ENCODE measurements around the gene PGAM1.
"Not testable (repeated sequence)": the region's sequence is repeated elsewhere in the genome, so short reads cannot be mapped to it uniquely, and the experiment has no call there.

The PGAM1 gene

GRCh38 chr10:97407952-97408248 is 18.1 kb upstream of the PGAM1 start:
- DNase-seq (ENCODE audit: low read depth) = no peak

- DNase-seq (ENCODE audit: low read depth) = no peak
These were observed 17.4 kb upstream of the PGAM1 start for GRCh38 chr10:97408496-97408992.

DNA sequence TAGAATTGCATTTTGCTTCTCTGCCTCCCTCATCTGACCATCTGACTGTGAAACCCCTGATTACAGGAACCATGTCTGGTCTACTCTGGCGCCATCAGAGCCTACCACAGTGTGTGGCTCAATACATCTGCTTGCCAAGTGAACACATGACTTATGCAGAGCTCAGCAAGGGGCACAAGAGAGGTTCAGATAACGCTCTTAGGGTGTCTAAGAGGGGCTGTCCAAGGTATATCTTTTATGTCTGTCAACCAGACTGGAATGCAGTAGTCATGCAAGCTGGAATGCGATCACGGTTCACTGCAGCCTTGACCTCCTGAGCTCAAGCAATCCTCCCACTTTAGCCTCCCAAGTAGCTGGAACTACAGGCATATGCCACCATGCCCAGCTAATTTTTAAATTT is 14.6 kb upstream of the PGAM1 start:
- no peak for DNase-seq (ENCODE audit: low read depth)

- DNase-seq (ENCODE audit: low read depth) = peak; percentile 56
These were observed 13.1 kb upstream of the PGAM1 start for GRCh38 chr10:97412891-97413304.

DNA sequence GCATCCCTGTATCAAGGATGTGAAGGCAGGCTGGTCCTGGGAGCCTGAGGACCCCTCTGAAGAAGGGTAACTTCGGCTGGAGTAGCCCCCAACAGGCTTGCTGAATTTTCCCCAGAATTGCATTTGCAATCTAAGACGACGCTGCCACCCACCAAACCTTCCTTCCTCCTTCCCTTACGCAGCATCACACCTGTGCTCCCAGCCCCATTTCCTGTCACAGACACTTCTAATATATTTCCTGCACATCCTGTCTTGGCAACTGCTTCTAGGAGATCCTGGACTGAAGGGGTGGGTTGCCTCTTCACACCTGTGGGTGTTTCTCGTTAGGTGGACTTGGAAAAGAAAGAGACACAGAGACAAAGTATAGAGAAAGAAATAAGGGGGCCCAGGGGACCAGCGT is 9.4 kb upstream of the PGAM1 start:
- DNase-seq (ENCODE audit: low read depth) = no peak

DNA sequence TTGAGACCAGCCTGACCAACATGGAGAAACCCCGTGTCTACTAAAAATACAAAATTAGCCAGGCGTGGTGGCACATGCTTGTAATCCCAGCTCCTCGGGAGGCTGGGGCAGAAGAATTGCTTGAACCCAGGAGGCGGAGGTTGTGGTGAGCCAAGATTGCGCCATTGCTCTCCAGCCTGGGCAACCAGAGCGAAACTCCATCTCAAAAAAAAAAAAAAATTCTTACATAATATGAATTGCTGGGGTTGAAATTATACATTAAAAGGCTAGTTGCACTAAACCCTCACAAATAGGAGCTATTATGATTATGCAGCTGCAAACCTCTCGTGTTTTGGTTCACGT is 2.3 kb upstream of the PGAM1 start:
- DNase-seq (ENCODE audit: low read depth) = not testable (repeated sequence)

DNA sequence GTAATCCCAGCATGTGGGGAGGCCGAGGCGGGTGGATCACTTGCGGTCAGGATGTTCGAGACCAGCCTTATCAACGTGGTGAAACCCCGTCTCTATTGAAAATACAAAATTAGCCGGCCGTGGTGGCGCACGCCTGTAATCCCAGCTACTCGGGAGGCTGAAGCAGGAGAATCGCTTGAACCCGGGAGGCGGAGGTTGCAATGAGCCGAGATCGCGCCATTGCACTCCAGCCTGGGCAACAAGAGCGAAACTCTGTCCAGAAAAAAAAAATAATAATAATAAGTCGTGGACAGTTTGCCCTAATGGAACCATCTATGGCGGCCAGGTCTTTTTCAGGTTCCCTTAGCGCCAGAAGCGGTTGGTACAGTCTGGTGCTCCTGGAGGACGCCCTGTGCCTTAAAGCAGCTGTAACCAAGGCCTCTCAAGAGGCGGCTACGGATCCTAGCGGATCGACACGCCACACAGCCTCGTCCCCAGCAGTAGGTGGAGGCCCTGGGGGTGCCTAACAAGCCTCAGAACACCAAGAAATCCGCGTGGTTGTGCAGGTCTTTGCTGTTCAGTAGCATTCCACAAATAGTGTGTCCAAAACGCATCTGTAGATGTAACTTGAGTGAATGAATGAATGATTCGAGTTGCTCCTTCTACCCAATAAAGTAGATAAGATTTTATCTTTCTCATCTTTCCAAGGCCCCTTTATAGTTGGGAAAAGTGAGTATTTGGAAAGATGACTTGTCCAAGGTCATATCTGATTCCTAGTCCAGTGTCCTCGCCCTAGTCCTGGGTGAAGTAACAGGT is 982 bp downstream of the PGAM1 start:
- no peak for DNase-seq (ENCODE audit: low read depth)

DNA sequence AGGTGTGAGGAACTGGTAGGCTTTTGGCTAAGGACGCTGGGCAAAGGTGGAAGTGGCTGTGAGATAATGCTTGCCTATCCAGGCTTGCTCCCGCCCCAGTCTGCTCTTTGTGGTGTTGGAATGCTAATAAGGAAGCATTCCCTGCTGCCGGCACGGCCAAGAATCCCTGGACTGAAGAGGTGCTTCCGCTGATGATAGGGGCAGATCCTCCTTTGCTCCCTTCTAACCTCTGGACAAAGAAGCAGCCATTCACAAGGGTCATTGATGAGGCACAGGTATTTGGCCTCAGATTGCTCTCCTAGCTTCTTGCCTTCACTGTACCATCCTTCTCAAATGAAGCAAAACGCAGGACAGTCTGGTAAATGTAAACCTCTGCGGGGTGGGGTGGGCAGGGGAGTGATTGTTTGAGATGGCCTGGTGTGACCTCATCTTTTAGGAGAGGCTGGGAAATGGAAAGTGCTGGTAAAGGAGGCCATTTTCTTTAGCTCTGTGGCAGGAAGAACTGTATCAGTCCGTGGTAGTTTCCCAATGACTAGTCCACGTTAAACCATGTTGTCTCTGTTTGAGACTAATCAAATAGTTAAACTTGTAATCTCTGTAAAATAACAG is 1.7 kb downstream of the PGAM1 start:
- no peak for DNase-seq (ENCODE audit: low read depth)

- DNase-seq (ENCODE audit: low read depth) = no peak
These were observed 2.6 kb downstream of the PGAM1 start for GRCh38 chr10:97428572-97428981.

DNA sequence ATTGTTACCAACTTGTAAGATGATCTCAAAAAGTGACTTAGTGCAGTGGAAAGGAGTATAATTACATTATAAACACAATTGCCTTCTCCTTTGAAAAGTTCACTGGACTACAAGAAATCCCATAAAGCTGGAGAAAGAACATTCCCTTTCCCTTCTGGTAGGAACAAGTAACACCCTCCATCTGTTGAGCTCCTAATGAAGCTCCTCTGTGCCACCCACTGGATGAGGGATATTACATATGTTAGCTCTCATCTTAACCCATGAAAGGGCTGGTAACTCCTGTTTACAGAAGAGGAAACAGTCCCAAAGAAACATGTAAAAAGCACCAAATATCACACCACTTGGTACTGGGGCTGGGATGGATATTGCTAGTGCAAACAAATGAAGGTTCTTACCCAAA is 8.1 kb downstream of the PGAM1 start:
- DNase-seq (ENCODE audit: low read depth) = no peak

GRCh38 chr10:97434557-97434956 is 8.6 kb downstream of the PGAM1 start:
- DNase-seq (ENCODE audit: low read depth) = no peak

DNA sequence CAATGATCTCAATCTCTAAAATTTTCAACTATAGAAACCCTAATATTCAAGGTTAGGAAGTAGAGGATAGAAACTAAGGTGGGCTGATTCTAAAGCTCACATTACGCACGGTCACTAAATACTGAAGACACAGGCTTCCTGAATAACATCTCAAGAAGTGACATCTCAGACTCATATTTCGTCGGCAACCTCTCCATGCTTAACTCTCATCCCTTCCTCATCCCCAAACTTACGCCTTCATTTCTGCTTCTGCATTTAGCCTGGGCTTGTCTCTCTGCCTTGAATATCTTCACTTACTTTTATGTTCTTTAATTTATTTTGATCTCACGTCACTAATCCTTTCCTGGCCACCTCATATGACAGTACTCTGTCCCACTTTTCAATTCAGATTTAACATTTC is 9.2 kb downstream of the PGAM1 start:
- DNase-seq (ENCODE audit: low read depth) = no peak

DNA sequence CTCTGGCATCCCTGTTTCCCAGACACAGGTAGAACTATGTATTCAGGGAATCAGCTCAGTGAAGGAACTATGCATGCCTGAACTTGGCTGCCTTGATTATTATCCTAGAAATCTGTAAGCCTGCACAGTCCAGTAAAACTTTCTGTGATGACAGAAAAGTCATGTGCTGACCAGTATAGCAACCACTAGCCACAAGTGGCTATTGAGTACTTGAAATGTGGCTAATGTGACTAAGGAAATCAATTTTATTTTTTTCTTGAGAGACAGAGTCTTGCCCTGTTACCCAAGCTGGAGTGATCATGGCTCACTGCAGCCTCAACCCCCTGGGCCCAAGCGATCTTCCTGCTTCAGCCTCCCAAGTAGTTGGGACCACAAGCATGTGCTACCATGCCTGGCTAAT is 16.3 kb downstream of the PGAM1 start:
- no peak for DNase-seq (ENCODE audit: low read depth)

- no peak for DNase-seq (ENCODE audit: low read depth)
These were observed 18.2 kb downstream of the PGAM1 start for GRCh38 chr10:97444212-97444611.

GRCh38 chr10:97445357-97445721 is 19.3 kb downstream of the PGAM1 start:
- DNase-seq (ENCODE audit: low read depth) = no peak

GRCh38 chr10:97445722-97446639 is 20.0 kb downstream of the PGAM1 start, which contains the start of the genes EXOSC1 and ZDHHC16:
Gene EXOSC1 (minus strand): TSS chr10:97446006. CDS start chr10:97445985, 21 bp downstream.
Gene ZDHHC16 (plus strand): TSS chr10:97446175. CDS start chr10:97451676, 5,501 bp downstream.
- peak; percentile 88 for DNase-seq (ENCODE audit: low read depth)

GRCh38 chr10:97450828-97451227 is 24.8 kb downstream of the PGAM1 start:
- no peak for DNase-seq (ENCODE audit: low read depth)

DNA sequence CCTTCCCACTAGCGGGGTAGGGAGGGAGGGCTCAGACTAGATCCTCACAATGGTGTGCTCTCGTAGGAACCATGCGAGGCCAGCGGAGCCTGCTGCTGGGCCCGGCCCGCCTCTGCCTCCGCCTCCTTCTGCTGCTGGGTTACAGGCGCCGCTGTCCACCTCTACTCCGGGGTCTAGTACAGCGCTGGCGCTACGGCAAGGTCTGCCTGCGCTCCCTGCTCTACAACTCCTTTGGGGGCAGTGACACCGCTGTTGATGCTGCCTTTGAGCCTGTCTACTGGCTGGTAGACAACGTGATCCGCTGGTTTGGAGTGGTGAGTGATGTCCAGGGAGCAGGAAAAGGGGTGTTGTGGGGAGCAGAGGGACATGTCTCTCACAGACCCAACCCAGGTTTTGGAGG is 25.6 kb downstream of the PGAM1 start:
- DNase-seq (ENCODE audit: low read depth) = no peak

DNA sequence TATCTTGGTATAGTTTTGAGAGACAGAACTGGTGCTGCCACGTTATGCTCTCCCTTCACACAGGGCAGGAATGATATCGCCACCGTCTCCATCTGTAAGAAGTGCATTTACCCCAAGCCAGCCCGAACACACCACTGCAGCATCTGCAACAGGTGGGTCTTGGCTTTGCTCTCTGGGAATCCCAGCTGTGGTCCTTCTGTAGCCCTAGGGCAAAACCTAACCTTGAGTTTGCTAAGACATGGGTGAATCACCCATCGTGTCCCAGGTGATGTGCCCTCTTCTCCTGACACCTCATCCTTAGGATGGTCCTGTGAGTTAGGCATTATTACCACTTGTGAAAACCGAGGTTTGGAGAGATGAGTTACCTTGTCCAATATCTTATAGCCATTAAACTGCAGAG is 26.4 kb downstream of the PGAM1 start:
- no peak for DNase-seq (ENCODE audit: low read depth)

- no peak for DNase-seq (ENCODE audit: low read depth)
These were observed 28.5 kb downstream of the PGAM1 start for GRCh38 chr10:97454330-97455036.

- DNase-seq (ENCODE audit: low read depth) = no peak
These were observed 30.2 kb downstream of the PGAM1 start for GRCh38 chr10:97456034-97456685.

GRCh38 chr10:97456686-97457065 is 30.7 kb downstream of the PGAM1 start:
- no peak for DNase-seq (ENCODE audit: low read depth)
